GM21390 (cell line): ENCODE results near the gene RAB11A.

ENCODE experiments used
- ATAC-seq: cut with Tn5 transposase; IDR thresholded peaks from one replicate; pipeline ENCODE4 v1.9.1; 2021; ENCODE audit not compliant: unreplicated experiment

RAB11A gene

GRCh38 chr15:65935391-65935790, 66.1 kb downstream of the RAB11A start:
- ATAC-seq: no peak

GRCh38 chr15:65936282-65936681, 67.0 kb downstream of the RAB11A start:
- ATAC-seq: no peak

- ATAC-seq: no peak
Observed at GRCh38 chr15:65937054-65937453, 67.8 kb downstream of the RAB11A start.

- no peak for ATAC-seq
Observed at GRCh38 chr15:65937476-65937875, 68.2 kb downstream of the RAB11A start.

- no peak for ATAC-seq
Observed at GRCh38 chr15:65938604-65939003, 69.3 kb downstream of the RAB11A start.

GRCh38 chr15:65939901-65940617, 70.8 kb downstream of the RAB11A start:
- ATAC-seq: no peak

GRCh38 chr15:65940618-65940909, 71.3 kb downstream of the RAB11A start:
- no peak for ATAC-seq
